Myocyte (in vitro differentiated cells): ENCODE results near the gene NPAP1. TPM values are rescaled to one million over a fixed set of nuclear protein-coding genes. Genes with fewer than 3 reads are reported as not detected.
"Not testable (repeated sequence)": the region's sequence is repeated elsewhere in the genome, so short reads cannot be mapped to it uniquely, and the experiment has no call there.

Experiments
- DNase-seq: peaks from one replicate; pipeline ENCODE4 v3.0.0-alpha.2; 2012; ENCODE audit warnings: low read depth
- polyA plus RNA-seq: library from polyadenylated mRNA; unstranded; fragments of >200 nt; gene quantifications from one replicate; pipeline ENCODE4 v1.2.1, GENCODE V29; 2012; ENCODE audit warnings: missing spikeins
- total RNA-seq: library from RNA; depleted of rRNA; stranded (reverse); fragments of >200 nt; gene quantifications from 2 replicates; pipeline ENCODE4 v1.2.3, GENCODE V29; 2014

NPAP1 gene
- total RNA-seq, result not detected in 2 replicates
- not detected for polyA plus RNA-seq

DNA sequence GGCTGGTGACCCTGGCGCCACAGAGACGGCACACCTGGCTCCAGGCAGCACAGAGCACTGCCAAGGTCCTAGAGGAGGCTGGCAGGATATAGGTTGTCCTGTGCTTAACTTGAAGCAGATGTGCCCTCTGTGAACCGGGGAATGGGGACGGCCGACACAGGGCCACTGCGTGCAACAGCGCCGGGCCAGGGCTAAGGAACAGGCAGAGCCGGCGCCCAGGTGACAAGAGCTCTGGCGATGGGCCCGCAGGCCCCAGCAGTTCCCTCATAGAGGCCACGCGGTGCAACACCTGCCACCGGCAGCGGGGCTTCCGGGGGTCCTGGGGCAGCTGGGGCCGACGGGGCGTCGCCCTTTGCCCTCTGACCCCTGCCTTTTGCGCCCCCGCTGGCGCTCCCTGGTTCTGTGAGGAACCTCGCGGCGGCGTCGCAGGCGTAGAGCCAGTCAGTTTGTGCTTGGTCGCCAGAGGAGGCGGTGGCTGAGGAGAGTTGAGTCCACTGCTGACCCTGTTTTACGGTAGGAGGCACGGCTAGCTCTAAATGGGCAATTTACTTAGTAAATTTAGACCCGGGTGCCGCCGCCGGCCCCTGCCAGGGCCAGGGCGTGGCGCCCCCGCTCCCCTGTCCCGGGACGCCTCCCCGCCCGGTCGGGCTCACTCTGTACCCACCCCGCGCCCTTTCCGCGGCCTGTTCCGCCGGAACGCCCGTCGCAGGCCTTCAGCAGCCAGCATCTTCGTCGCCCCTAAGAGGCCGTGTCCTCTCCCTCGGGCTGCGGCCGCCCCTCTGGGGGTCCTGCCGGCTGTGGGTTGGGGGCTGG is at the start of gene NPAP1:
Gene NPAP1 (plus strand): TSS at position 444 of the 813 bp plus-strand sequence. CDS start 93 bp downstream, at position 537.
- no peak for DNase-seq

GRCh38 chr15:24627443-24627842 is 48.1 kb upstream of the NPAP1 start:
- DNase-seq, result no peak

DNA sequence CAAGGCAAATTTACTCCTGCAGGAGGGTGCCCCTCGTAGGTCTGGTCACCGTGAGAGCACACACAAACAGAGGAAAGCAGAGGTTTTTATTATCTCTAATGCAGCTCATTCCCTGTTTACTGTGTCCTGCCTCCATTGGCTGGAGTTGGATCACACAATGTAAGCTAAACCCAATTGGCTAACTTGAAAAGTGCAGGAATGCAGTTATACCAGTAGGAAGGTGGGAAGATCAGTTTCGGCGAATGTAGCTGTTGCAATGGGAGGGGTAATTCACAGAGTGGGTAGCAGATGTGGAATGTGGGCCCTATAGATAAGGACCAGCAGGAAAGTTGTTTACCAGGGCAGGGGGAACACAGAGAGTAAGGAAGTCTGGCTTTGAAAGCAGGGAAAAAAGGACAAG is 42.5 kb upstream of the NPAP1 start:
- no peak for DNase-seq

DNA sequence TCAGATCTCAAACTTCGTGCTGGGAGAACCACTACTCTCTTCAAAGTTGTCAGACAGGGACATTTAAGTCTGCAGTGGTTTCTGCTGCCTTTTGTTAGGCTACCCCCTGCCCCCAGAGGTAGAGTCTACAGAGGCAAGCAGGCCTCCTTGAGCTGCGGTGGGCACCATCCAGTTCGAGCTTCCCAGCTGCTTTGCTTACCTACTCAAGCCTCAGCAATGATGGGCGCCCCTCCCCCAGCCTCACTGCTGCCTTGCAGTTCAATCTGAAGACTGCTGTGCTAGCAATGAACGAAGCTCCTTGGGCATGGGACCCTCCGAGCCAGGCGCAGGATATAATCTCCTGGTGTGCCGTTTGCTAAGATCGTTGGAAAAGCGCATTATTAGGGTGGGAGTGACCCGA is 36.2 kb upstream of the NPAP1 start:
- DNase-seq, result not testable (repeated sequence)

DNA sequence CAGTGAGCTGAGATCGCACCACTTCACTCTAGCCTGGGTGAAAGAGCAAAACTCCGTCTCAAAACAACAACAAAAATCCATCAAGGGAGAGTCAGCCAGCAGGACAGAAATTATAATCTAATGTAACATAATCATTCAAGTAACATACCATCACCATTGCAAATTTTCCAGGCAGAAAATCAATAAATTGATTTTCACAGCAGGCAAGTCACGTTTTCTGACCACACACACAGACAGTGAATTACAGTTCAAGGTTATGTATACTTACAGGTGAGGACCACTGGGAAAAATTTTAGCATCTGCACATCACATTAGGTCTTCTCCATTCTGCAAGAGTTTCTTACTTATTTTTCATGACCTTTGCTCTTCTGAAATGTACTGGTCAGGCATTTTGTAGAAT is 29.9 kb upstream of the NPAP1 start:
- no peak for DNase-seq

- DNase-seq, result no peak
Measured at GRCh38 chr15:24659622-24660021, 16.0 kb upstream of the NPAP1 start.

- DNase-seq, result no peak
Measured at GRCh38 chr15:24662991-24663390, 12.6 kb upstream of the NPAP1 start.

- DNase-seq, result no peak
Measured at GRCh38 chr15:24676431-24676830, 856 bp downstream of the NPAP1 start.

DNA sequence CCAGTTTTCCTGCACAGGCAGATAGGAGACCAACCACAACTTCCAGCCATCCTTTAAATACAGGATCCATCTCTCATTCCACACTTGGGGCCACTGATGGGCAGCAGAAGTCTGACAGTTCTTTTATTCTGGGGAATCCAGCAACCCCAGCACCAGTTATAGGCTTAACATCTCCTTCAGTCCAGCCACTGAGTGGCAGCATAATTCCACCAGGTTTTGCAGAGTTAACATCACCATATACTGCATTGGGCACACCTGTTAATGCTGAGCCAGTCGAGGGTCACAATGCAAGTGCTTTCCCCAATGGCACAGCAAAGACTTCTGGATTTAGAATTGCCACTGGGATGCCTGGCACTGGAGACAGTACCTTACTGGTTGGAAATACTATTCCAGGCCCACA is 2.9 kb downstream of the NPAP1 start:
- no peak for DNase-seq

DNA sequence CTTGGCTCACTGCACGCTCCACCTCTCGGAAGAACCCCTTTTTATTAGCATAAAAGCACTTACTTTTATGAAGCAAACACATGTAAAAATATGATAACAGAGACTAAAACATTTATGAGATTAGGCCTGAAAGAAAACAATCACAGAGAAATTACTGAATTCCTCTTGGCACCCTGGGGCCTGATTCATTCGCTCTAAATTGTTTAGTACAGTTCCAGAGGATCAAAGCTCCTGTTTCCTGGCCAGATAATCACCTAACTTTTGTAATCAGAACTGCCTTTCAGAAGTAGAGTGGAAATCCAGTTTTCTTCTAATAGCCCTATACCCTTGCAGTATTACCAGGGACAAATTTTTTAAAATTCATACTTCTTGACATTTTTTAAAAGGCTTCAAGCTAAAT is 6.4 kb downstream of the NPAP1 start:
- DNase-seq, result no peak

DNA sequence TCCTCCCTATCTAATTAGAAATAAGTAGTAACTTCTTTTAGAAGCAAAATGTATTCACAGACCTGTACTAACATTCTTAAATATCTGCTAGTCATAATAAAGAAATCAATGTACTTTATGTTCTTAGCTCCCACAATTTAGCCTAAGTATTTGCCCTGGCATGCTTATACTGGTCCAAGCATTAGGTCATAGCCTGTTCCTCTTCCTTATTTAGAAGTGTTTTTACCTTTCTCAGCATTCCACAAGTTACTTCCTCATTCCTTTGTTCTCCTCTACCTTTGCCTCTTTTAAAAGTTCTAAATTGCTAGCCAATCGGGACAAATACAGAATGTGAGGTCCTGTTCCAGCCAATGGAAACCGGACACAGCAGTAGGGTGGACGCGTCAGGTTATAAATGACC is 7.3 kb downstream of the NPAP1 start:
- DNase-seq, result not testable (repeated sequence)

- DNase-seq, result no peak
Measured at GRCh38 chr15:24683736-24684135, 8.2 kb downstream of the NPAP1 start.

GRCh38 chr15:24684313-24684712 is 8.7 kb downstream of the NPAP1 start:
- DNase-seq, result no peak

GRCh38 chr15:24696201-24696600 is 20.6 kb downstream of the NPAP1 start:
- no peak for DNase-seq

- no peak for DNase-seq
Measured at GRCh38 chr15:24696842-24697241, 21.3 kb downstream of the NPAP1 start.

GRCh38 chr15:24718289-24719082 is 42.9 kb downstream of the NPAP1 start:
- DNase-seq, result no peak

GRCh38 chr15:24729760-24730159 is 54.2 kb downstream of the NPAP1 start:
- DNase-seq, result no peak
